GM18511 (cell line): Measurements from ENCODE around the gene ATAD3A.
"Not testable (repeated sequence)": the region's sequence is repeated elsewhere in the genome, so short reads cannot be mapped to it uniquely, and the experiment has no call there.

Source experiments
- ATAC-seq: cut with Tn5 transposase; IDR thresholded peaks from one replicate; pipeline ENCODE4 v1.9.1; 2021; ENCODE audit warnings: mild to moderate bottlenecking, moderate library complexity; ENCODE audit not compliant: unreplicated experiment

The ATAD3A gene

DNA sequence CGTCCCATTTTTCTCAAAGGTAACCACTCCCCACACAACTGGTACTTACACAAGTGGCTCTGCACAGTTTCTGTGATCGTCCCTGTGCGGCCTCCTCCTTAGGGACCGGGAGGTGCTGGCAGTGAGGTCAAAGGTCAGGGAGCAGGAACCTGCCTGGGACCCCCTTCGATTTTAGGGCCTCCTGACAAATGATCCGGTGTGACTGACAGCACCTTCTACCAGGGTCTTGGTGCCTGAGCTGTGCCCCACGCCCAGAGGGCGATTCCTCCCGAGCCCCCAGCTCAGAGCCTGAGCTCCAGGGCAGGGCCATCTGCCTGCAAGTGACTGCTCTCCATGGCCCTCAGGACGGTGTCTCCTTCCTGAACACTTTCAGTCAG is 40.3 kb downstream of the ATAD3A start:
- no peak for ATAC-seq

GRCh38 chr1:1553821-1554494 is 42.0 kb downstream of the ATAD3A start:
- no peak for ATAC-seq

DNA sequence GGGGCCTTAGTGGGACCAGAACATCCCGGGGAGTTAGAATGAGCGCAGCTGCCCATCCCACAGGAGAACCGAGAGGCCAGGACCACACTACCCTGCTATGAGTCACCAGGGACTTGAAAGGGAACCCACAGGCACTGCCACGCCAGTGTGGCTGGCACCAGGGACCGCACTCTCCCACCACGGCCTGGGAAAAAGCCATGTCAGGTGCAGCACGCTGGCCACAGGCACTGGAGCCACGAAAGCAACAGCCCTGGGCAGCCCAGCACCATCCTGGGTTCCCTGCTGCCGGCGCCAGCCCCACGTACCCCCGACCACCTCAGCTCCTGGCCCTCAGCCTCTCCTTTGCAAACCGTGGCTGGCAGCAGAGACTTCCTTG is 42.6 kb downstream of the ATAD3A start:
- no peak for ATAC-seq

GRCh38 chr1:1554926-1555915 is 43.3 kb downstream of the ATAD3A start:
- no peak for ATAC-seq

- ATAC-seq: no peak
Observed at GRCh38 chr1:1556505-1556904, 44.5 kb downstream of the ATAD3A start.

GRCh38 chr1:1556961-1557360 is 45.0 kb downstream of the ATAD3A start:
- not testable (repeated sequence) for ATAC-seq

DNA sequence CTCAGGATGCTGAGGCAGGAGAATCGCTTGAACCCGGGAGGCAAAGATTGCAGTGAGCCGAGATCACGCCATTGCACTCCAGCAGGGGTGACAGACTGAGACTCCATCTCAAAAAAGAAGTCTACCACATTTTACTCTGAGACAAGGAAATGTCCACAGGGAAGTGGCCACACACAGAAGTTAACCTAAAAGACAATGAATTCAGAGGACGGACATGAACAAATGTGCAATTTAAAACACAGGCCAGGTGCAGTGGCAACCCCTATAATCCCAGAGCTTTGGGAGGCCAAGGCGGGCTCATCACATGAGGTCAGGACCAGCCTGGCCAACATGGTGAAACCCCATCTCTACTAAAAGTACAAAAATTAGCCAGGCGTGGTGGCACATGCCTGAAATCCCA is 45.7 kb downstream of the ATAD3A start:
- not testable (repeated sequence) for ATAC-seq

DNA sequence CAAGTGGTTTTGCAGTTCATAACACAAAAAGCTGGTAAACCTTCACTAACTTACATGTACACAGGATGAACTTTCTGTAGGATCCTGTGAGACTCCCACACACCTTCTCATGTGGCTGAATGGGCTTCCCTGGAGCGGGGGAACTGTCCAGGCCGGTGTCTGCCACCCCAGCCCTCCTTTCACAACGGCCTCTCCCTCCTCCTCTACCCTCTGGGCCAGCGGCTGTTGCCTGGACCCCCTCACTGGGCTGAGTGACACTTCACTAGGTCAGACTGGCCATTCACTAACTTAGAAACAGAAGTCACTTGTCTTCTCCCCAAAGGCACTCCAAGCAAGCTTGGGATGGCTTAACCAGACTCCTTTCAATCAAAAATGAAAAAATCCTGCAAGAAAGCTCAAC is 46.6 kb downstream of the ATAD3A start:
- no peak for ATAC-seq

DNA sequence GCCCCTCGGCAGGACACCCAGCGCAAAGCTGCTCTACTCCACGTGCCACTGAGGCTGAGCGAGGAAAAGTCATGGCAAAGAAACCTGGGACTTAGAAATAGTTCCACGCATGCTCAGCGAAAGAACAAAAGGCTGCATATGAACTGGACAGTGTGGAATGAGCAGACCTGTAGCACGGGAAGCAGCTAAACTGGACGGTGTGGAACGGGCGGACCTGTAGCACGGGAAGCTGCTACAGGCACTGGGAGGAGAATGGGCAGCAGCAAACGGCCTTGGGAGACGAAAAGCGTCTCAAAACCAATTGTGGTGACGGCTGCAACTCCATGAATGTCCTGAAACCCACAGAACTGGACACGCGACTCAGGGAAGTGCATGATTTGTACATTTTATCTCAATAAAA is 47.1 kb downstream of the ATAD3A start:
- no peak for ATAC-seq

GRCh38 chr1:1560178-1560577 is 48.2 kb downstream of the ATAD3A start:
- ATAC-seq: no peak

DNA sequence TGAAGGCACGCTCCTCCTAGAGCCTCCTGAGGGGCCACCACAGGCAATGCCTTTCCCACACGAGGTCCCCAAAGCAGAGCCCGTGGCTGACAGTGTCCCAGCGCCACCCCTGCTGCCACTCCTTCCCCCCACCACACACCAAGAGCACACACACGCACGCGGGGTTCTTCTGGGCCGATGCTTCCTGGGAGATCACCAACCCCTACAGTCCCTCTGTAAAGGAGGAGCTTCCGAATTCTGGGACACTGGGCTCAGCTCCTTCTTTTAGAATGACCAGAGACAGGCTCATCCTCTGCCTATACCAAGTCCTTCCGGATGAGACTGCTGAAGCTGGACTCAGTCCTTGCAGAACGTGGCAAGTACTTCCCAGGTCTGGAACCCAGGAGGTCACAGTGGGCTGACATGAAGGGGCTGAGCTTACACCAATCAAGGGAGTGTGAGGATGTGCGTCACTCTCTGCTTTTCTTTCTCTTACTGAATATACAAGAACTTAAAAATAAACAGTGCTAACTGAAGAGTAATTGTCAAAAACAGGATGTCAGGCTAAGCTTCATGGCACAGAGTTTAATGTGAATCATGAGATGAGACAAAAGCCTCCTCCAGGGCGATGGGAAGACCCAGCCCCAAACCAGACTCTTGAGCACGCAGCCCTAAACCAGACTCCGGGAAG is 50.0 kb downstream of the ATAD3A start:
- ATAC-seq: no peak

- ATAC-seq: no peak
Observed at GRCh38 chr1:1562556-1563195, 50.7 kb downstream of the ATAD3A start.

DNA sequence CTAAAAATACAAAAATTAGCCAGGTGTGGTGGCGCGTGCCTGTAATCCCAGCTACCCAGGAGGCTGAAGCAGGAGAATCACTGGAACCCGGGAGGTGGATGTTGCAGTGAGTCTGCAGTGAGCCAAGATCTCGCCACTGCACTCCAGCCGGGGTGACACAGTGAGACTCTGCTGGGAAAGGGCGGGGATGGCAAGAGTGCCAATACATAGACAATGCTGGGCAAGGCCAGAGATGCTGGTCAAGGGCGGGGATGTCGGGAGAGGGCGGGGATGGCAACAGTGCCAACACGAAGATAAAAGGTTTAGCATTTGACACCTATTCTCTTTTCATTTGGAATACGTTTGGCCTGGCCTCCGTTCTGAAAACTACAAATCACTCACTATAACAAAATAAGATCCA is 51.7 kb downstream of the ATAD3A start:
- no peak for ATAC-seq

GRCh38 chr1:1564268-1564667 is 52.3 kb downstream of the ATAD3A start:
- ATAC-seq: no peak

GRCh38 chr1:1565340-1565739 is 53.4 kb downstream of the ATAD3A start:
- ATAC-seq: no peak

GRCh38 chr1:1567152-1567875 is 55.4 kb downstream of the ATAD3A start:
- no peak for ATAC-seq

DNA sequence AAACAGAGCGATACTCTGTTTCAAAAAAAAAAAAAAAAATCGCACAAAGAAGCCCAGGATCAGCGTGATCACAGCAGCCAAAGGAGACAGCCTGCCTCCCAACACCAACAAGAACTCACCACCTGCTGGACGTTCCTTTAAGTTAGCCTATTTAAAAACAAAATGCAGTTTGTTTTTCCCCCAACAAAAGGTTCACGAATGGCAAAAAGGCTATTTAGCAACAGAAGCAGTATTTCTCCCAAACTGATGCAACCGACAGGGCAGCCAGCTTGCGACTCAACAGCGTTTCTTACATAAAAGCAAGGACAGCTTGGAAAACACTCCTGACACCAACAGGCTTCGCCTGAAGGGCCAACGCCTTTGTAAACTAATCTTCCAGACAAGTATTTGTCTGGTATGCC is 55.9 kb downstream of the ATAD3A start:
- no peak for ATAC-seq

DNA sequence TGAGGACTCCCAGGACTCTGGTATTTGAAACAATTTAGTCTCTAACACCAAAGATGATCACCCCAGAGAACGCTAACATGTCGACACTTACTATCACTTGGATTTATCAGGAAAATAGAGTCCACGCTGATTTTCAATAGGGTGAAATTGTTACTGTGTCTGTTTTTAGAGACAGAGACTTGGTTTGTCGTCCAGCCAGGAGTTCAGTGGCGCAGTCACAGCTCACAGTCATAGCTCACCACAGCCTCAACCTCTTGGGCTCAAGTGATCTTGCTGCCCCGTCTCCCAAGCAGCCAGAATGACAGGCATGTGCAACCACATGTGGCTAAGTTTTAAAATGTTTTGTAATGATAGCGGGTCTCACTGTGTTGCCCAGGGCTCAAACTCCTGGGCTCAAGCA is 57.4 kb downstream of the ATAD3A start:
- no peak for ATAC-seq

- peak; percentile 78 for ATAC-seq
Observed at GRCh38 chr1:1573843-1574720, 62.1 kb downstream of the ATAD3A start.
